Measurements from ENCODE around the gene CCR4.

- TF ChIP-seq RBM15 (IDR thresholded peaks at IDR 0.05; ENCODE audit: insufficient read depth, low read length), result no peak
- TF ChIP-seq TSHZ1 (CRISPR knock-in tag; IDR thresholded peaks at IDR 0.05), result no peak
- TF ChIP-seq POLR2A (conservative IDR thresholded peaks at IDR 0.05), result no peak
- TF ChIP-seq RAD21 (CRISPR knock-in tag; conservative IDR thresholded peaks at IDR 0.05 in 1 of 2, IDR thresholded peaks at IDR 0.05 in 1 of 2), result no peak
- no peak for TF ChIP-seq SMAD2 (IDR thresholded peaks at IDR 0.05; ENCODE audit: low read depth, low read length)
- TF ChIP-seq MAX (CRISPR knock-in tag; IDR thresholded peaks at IDR 0.05), result no peak
- TF ChIP-seq CTCF (IDR thresholded peaks at IDR 0.05 in 2 of 3, conservative IDR thresholded peaks at IDR 0.05 in 1 of 3; ENCODE audit: insufficient read depth in 2 of 3, low read depth in 1 of 3, low read length in 3 of 3), result no peak
- TF ChIP-seq ZNF232 (CRISPR knock-in tag; IDR thresholded peaks at IDR 0.05), result no peak
- TF ChIP-seq YY1 (IDR thresholded peaks at IDR 0.05; ENCODE audit: borderline replicate concordance in 1 of 3, control insufficient read depth in 1 of 3, extremely low read depth in 1 of 3, insufficient read depth in 3 of 3, insufficient read length in 1 of 3, insufficient replicate concordance in 2 of 3, low read depth in 1 of 3, low read length in 2 of 3), result no peak
- TF ChIP-seq HCFC1 (IDR thresholded peaks at IDR 0.05; ENCODE audit: low read depth, low read length), result no peak
Measured at GRCh38 chr3:33003308-33003707, 51.9 kb downstream of the CCR4 start.

All from K562 (cell line).